ENCODE results near the gene KDM6B. TPM values are rescaled to one million over a fixed set of nuclear protein-coding genes. Genes with fewer than 3 reads are reported as not detected.

KDM6B gene
- total RNA-seq, 1 experiment from 2014 or later = 28.9 TPM

DNA sequence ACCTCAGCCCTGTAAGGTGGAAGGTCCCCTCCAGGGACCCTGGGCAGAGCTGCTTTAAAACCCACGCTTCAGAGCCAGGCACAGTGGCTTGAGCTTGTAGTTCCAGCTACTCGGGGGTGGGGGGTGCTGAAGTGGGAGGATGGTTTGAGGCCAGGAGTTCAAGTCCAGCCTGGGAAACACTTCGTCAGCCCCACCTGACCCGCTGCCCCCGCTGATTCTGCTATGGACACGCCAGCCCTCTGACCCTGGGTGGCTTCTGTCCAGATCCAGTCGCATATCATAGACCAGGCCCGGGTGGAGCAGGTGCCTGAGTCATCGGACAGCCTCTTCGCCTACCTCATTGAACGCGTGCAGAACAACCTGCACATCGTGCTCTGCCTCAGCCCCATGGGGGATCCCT, 35.2 kb upstream of the KDM6B start:
- H3K56ac ChIP-seq (ENCODE audit: insufficient read length, low read depth, low read length) = no peak overlapping the region
- H2AFZ ChIP-seq (ENCODE audit: low read length) = no peak overlapping the region
- TF ChIP-seq, protein P1, sequence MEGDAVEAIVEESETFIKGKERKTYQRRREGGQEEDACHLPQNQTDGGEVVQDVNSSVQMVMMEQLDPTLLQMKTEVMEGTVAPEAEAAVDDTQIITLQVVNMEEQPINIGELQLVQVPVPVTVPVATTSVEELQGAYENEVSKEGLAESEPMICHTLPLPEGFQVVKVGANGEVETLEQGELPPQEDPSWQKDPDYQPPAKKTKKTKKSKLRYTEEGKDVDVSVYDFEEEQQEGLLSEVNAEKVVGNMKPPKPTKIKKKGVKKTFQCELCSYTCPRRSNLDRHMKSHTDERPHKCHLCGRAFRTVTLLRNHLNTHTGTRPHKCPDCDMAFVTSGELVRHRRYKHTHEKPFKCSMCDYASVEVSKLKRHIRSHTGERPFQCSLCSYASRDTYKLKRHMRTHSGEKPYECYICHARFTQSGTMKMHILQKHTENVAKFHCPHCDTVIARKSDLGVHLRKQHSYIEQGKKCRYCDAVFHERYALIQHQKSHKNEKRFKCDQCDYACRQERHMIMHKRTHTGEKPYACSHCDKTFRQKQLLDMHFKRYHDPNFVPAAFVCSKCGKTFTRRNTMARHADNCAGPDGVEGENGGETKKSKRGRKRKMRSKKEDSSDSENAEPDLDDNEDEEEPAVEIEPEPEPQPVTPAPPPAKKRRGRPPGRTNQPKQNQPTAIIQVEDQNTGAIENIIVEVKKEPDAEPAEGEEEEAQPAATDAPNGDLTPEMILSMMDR (conservative IDR thresholded peaks at IDR 0.05) = no peak
- no peak overlapping the region for H3K27ac ChIP-seq (ENCODE audit: insufficient read length, low read depth, low read length)
- H3K27me3 ChIP-seq (ENCODE audit: insufficient read depth, low read length) = no peaks in the 10 kb centered on the region
- H4K5ac ChIP-seq (ENCODE audit: insufficient read length, low read depth, low read length) = no peak overlapping the region
- no peak overlapping the region for H2BK20ac ChIP-seq (ENCODE audit: low read depth, low read length, poor library complexity, severe bottlenecking)
- no peak overlapping the region for H3K18ac ChIP-seq (ENCODE audit: insufficient read length, low read depth, low read length)
- no peak overlapping the region for H3K23ac ChIP-seq (ENCODE audit: insufficient read length, low read depth, low read length)
- H2BK12ac ChIP-seq (ENCODE audit: insufficient read length, low read depth, low read length) = no peak overlapping the region
- H3K9ac ChIP-seq (ENCODE audit: extremely low read depth, insufficient read length, low read length) = no peak overlapping the region
- no CpG with 5 or more reads among the region's 13 CpGs for WGBS (ENCODE audit: extremely low coverage, insufficient read length, low lambda C conversion rate)
- no peak overlapping the region for H3K4me2 ChIP-seq (ENCODE audit: insufficient read depth, insufficient read length, low read length)
- no peak overlapping the region for H3K4ac ChIP-seq (ENCODE audit: low read depth, low read length)
- H4K91ac ChIP-seq (ENCODE audit: insufficient read length, low read depth, low read length) = no peak overlapping the region
- no peak overlapping the region; the same call in 1 of the 2 replicates for H3K14ac ChIP-seq (ENCODE audit: insufficient read depth, low read length)
- H2BK5ac ChIP-seq (ENCODE audit: insufficient read length, low read length) = no peak overlapping the region
- H3K27ac Mint-ChIP-seq = no peak overlapping the region
- peaks cover 24% of the 10 kb centered on the region for H3K27me3 Mint-ChIP-seq (ENCODE audit: low read depth)
- no peaks in the 10 kb centered on the region for H3K36me3 Mint-ChIP-seq (ENCODE audit: insufficient read depth in 1 of 3, low read depth in 3 of 3)
- no peaks in the 10 kb centered on the region for H3K79me2 ChIP-seq (ENCODE audit: insufficient read depth, low read length)
- no peaks in the 10 kb centered on the region for H4K20me1 ChIP-seq (ENCODE audit: control insufficient read depth, insufficient read depth, insufficient read length)
- peaks cover 5% of the 10 kb centered on the region for H3K23me2 ChIP-seq (ENCODE audit: insufficient read length, low read depth, low read length, poor library complexity, severe bottlenecking)
- no peaks in the 10 kb centered on the region for H3K9me3 ChIP-seq (ENCODE audit: control insufficient read depth, low read depth, low read length)
- no peak for DNase-seq
- H3K79me1 ChIP-seq (ENCODE audit: insufficient read depth, low read depth, low read length, poor library complexity, severe bottlenecking) = no peaks in the 10 kb centered on the region
- H3K4me3 Mint-ChIP-seq = no peak overlapping the region
- no peak overlapping the region for H3T11ph ChIP-seq (ENCODE audit: low read length)
- H2BK120ac ChIP-seq (ENCODE audit: low read depth, low read length, poor library complexity, severe bottlenecking) = no peak overlapping the region
- H3K4me1 Mint-ChIP-seq = peaks cover 8 to 11% of the 10 kb centered on the region in 2 experiments
- no peak overlapping the region for H2AK5ac ChIP-seq (ENCODE audit: insufficient read length, low read length)
- peaks cover 0 to 3% of the 10 kb centered on the region in 2 experiments; a peak in 4 of 5 replicates for H3K9me3 Mint-ChIP-seq
- no peak overlapping the region for H4K8ac ChIP-seq (replicated peaks; ENCODE audit: insufficient read length, low read depth, low read length)
- H3K4me1 ChIP-seq (ENCODE audit: insufficient read depth, low read length) = no peaks in the 10 kb centered on the region; the same call in 1 of the 2 replicates
- H2BK15ac ChIP-seq (ENCODE audit: low read depth, low read length) = no peak overlapping the region

Measured in H9 (cell line).